NOMO-1 treated with DMSO at 0.1 percent for 48 hours (cell line): ENCODE data around the gene SMARCB1.

Experiments used
- DNase-seq: peaks from one replicate; lab custom pipeline; 2025; ENCODE audit not compliant: unreplicated experiment; lab: John Stamatoyannopoulos, UW

SMARCB1 gene

GRCh38 chr22:23786752-23787599 is at the start of gene SMARCB1:
TSS of gene SMARCB1 (plus strand) at chr22:23786966. CDS start at chr22:23787170, 204 bp downstream.
- peak; percentile 83 for DNase-seq

DNA sequence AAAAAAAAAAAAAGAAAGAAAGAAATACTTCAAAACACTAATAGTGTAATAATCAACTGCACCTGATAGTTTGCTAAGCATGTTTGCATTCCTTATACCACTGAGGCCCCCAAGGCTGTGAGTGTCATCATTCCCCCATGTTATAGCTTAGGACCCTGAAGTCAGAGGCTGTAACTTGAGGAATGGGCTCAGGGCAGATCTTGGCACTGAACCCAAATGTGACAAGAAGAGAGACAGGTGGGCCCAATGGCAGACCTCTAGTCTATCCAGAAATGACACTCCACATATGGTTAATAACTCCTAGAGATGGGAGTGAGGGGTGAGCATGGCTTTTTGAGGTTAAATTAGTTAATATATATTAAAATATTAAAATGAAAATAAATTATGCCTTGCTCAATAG is 49.1 kb upstream of the SMARCB1 start:
- DNase-seq: no peak

- DNase-seq: no peak
Observed at GRCh38 chr22:23742505-23743264, 44.1 kb upstream of the SMARCB1 start.

GRCh38 chr22:23743303-23743705 is 43.5 kb upstream of the SMARCB1 start:
- no peak for DNase-seq

DNA sequence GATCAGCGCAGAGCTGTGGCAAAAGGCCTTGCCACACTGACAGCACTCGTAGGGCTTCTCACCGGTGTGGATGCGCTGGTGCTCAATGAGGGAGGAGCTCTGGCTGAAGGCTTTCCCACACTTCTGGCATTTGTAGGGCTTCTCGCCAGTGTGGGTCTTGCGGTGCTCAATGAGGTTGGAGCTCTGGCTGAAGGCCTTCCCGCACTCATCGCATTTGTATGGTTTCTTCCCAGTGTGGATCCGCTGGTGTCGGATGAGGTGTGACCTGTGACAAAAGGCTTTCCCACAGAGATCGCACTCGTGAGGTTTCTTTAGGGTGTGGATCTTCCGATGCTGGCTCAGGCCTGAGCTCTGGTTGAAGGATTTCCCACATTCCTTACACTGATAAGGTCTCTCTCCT is 42.8 kb upstream of the SMARCB1 start:
- no peak for DNase-seq

GRCh38 chr22:23744485-23744884 is 42.3 kb upstream of the SMARCB1 start:
- no peak for DNase-seq

DNA sequence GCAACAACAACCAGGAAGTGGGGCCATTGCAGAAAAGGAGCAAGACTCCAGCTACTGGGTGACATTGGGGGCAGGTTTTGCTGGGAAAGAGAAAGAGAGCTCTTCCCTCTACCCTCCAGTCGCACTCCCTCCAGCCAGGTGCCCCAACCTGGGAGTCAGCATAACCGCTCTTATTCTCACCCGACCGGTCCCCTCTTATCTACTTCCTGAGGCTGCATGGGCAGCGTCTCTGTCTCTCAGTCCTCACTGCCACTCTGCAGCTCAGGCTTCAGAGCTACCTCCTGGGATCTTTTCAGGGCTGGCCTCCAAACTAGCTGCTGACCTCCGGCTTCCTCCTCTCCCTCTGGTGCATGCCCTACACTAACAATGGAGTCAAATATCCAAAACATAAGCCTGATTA is 41.0 kb upstream of the SMARCB1 start:
- no peak for DNase-seq

GRCh38 chr22:23749841-23750301 is 36.9 kb upstream of the SMARCB1 start:
- peak; percentile 65 for DNase-seq

GRCh38 chr22:23750367-23750713 is 36.4 kb upstream of the SMARCB1 start:
- no peak for DNase-seq

DNA sequence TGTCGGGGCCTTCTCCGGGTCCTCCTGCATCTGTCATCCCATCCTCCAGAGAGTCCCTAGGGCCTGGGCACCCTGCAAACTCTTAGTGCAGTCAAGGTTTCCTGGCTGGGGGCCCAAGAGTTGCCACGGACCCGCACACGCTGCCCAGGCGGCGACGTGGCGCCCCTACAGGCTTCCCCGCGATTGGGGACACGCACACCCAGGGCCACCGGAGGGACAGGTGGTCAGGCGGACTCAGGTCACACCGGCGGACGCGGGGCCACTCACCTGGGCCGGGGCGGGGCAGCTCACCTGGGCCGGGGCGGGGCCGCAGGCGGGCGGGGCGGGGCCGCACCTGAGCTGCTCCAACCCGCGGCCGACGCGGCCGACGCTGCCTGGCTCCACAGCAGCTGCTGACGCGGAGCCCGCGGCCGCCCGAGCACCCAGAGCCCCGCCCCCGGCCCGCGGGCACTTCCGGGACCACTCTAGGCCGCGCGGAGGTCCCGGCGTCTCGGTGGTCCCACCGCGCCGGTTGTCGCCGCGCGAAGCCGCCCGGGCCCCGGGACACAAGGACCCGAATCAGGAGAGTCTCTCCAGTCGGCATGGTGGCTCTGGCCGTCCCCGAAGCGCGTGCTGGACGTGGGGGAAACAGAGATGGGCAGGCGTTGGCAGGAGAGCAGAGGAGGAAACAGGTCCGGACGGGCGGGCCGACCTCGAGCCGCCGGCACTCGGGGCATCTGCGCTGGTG is 35.9 kb upstream of the SMARCB1 start, which contains the start of gene ZNF70:
TSS of gene ZNF70 (minus strand) at position 399 of the 727 bp plus-strand sequence. CDS start 5,972 bp downstream, outside the sequence.
- DNase-seq: peak; percentile 73

DNA sequence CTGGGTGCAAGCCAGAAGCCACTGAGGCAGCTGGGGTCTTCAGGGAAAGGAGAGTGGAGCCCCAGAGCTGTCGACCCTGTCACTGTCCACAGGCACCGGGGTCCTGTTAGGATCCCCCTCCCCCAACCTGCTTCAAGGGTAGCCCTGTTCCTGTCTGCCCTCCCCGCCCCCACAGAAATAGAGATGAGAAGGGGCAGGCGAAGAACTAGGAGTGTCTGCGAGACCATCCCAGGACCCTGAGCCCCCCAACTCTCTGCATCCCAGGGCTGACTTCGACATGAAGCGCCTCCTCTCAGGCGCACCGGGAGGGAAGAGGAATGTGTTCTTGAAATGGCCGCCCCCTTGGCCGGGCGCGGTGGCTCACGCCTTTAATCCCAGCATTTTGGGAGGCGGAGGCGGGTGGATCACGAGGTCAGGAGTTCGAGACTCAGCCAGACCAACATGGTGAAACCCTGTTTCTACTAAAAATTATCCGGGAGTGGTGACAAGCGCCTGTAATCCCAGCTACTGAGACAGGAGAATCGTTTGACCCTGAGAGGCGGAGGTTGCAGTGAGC is 35.2 kb upstream of the SMARCB1 start:
- DNase-seq: peak; percentile 39

GRCh38 chr22:23752090-23752691 is 34.6 kb upstream of the SMARCB1 start:
- no peak for DNase-seq

- no peak for DNase-seq
Observed at GRCh38 chr22:23752750-23753149, 34.0 kb upstream of the SMARCB1 start.

DNA sequence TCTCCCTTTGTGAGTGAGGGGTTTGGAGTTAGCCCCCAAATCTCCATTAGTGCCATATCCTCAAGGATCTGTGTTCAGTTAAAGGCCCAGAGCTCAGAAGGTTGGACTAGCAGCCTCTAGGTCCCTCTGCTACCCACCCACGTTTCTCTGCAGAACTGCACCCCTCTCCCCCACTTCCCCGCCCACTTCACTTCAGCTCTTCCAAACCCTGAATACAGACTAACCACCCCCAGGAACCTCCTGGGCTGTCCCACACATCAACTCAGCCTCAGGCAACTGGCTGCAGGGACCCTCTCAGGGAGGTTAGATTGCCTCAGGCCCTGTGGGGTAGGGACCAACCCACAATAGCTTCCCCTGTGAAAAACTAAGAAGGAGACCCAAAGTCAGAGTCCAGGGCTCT is 33.4 kb upstream of the SMARCB1 start:
- no peak for DNase-seq

DNA sequence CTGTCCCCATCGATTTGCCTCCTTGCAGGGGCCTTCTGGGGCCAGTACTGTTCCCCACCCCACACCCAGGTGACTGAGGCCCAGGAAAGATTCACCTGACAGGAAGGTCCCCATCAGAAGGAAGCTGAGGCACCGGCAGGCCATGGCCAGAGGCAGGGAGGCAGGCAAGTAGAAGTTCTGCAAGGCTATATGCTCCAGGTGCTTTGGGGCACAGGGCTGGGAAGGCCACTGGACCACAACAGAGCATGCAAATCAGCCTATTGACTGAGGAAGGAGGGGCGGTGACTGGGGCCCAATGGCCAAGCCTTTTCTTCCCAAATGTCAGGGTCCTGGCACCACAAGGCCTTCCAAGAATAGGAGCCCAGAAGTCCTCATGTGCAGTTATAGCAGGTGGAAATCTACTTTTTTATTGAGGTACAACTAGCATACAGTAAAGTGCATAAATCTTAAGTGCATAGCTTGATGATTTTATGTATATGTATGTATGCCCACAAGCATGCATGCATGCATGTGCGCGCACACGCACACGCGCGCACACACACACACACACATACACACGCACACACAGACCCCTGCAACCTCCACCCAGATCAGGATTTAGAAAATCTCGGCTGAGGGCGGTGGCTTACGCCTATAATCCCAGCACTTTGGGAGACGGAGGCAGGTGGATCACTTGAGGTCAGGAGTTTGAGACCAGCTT is 32.4 kb upstream of the SMARCB1 start, which contains the start of gene VPREB3:
TSS of gene VPREB3 (minus strand) at position 206 of the 700 bp plus-strand sequence. CDS start at position 144, 62 bp downstream.
- no peak for DNase-seq

DNA sequence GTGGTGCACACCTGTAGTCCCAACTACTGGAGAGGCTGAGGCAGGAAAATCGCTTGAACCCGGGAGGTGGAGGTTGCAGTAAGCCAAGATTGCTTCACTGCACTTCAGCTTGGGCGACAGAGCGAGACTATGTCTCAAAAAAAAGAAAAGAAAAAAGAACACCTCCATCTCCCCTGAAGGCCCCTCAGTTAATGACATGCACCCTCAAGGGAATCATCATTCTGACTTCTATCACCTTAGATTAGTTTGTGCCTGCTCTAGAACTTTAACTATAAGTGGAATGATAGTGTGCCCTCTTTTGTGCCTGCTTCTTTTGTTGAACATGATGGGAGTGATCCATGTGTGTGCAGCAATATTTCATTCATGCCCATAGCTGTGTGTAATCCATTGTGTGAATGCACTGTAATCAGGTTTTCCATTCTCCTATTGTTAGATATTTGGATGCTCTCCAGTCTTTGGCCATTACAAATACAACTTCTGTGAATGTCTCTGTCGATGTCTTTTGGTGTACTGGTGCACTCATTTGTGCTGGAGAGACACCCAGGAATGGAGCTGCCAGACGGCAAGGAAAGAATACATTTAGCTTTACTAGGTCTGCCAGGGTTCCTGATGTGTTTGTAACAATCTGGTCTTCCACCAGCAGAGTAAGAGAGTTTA is 31.7 kb upstream of the SMARCB1 start:
- no peak for DNase-seq

DNA sequence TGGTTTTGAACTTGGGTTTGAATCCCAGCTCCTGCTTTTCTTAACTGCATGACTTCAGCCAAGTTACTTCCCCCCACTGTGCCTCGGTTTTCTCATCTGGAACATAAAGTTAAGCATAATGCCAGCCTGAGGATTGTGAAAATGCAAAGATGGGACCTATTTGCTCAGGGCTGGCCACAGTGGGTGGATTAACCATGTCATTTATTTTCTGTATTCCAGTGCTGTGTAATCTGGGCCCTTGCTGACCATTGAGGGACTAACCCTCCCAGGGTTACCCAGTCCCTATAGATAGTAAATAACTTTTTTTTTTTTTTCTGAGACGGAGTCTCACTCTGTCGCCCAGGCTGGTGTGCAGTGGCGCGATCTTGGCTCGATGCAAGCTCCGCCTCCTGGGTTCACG is 31.1 kb upstream of the SMARCB1 start:
- no peak for DNase-seq

- peak; percentile 23 for DNase-seq
Observed at GRCh38 chr22:23756891-23757290, 29.9 kb upstream of the SMARCB1 start.

DNA sequence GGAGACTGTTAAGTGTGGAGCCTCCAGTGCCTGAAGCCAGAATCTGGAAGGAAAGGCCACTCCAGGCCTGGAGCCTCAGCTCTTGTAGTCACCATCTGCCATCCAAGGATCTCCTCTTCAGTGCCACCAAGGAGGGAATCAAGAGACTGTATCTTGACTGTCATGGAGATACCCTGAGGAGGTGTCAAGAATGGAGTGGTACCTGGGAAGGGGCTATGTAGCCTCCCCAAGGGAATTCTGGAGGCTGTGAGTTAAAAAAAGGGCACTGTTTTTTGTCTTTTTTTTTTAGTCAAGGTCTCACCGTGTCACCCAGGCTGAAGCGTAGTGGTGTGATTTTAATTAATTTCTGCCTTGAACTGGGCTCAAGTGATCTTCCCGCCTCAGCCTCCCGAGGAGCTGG is 27.2 kb upstream of the SMARCB1 start:
- DNase-seq: no peak
